ENCODE measurements around the gene ACADL. TPM values are rescaled to one million over a fixed set of nuclear protein-coding genes. Genes with fewer than 3 reads are reported as not detected.

ACADL gene
- total RNA-seq, 2 experiments from 2014 or later: not detected

- Mint-ChIP-seq H3K9me3 (peaks cover 6% of the 10 kb centered on the region), H3K4me3 (no peak overlapping the region), H3K4me1 (ENCODE audit: low read depth) (peaks cover 3% of the 10 kb centered on the region), H3K36me3 (ENCODE audit: low read depth) (peaks cover 29% of the 10 kb centered on the region), H3K27me3 (no peaks in the 10 kb centered on the region), H3K27ac (no peak overlapping the region)
- ChIA-PET POLR2A (no interaction called here), CTCF (interaction anchor here (1.5 kb wide), 1 partner anchor 51 kb away, joined by 5 read pairs; no protein-coding TSS in a partner anchor)
- intact Hi-C loops (cut with micrococcal nuclease): no loop called here
- DNase-seq: no peak
- no peak for ATAC-seq
- TF ChIP-seq CTCF (IDR thresholded peaks at IDR 0.05): no peak
Measured at GRCh38 chr2:210147614-210148013, 77.6 kb downstream of the ACADL start.

Other genes starting within 250 kb of the ACADL start
- 10 to 100 TPM; 55.9 to 58.1 TPM for gene RPE, start 222.8 kb downstream of the ACADL start, total RNA-seq
- gene KANSL1L, start 54.0 kb downstream of the ACADL start, total RNA-seq: 1 to 10 TPM; 4.8 to 5.4 TPM
- not detected for gene MYL1, start 89.7 kb upstream of the ACADL start, total RNA-seq